Measurements from ENCODE around the gene FGF5. TPM values are rescaled to one million over a fixed set of nuclear protein-coding genes. Genes with fewer than 3 reads are reported as not detected.

The FGF5 gene
- total RNA-seq, 3 donors from 2014 or later (not counting 1 experiment from before 2014, with no cell fraction given), result 0.09 TPM; not detected in 1

DNA sequence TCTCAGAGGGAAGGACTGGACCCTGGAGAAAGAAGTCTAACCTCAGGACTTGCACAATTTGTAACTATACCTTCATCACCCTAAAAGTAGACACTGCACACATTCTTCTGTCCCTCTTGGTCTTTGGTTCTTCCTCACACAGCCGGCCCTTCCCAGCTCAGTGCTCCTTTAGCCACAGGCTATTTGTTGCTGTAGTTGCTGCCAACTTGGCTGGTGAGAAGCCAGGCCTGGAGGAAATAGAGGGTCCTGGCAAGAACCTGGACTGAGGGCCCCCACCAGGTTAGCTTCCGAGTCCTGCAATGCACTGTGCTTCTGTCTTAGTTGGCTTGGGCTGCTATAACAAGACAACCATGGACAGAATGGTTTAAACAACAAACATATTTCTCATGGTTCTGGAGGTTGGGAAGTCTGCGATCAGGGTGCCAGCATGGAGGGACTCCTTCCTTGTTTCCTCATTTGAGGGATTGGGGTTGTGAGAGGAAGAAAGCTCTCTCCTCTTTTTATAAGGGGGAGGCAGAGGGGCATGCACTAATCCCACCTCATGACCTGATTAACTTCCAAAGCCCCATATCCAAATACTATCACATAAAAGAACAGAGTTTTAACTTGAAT is 4.4 kb upstream of the FGF5 start:
- TF ChIP-seq, protein P1, sequence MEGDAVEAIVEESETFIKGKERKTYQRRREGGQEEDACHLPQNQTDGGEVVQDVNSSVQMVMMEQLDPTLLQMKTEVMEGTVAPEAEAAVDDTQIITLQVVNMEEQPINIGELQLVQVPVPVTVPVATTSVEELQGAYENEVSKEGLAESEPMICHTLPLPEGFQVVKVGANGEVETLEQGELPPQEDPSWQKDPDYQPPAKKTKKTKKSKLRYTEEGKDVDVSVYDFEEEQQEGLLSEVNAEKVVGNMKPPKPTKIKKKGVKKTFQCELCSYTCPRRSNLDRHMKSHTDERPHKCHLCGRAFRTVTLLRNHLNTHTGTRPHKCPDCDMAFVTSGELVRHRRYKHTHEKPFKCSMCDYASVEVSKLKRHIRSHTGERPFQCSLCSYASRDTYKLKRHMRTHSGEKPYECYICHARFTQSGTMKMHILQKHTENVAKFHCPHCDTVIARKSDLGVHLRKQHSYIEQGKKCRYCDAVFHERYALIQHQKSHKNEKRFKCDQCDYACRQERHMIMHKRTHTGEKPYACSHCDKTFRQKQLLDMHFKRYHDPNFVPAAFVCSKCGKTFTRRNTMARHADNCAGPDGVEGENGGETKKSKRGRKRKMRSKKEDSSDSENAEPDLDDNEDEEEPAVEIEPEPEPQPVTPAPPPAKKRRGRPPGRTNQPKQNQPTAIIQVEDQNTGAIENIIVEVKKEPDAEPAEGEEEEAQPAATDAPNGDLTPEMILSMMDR (IDR thresholded peaks at IDR 0.05), result no peak
- H3K27ac Mint-ChIP-seq, result no peak overlapping the region

GRCh38 chr4:80263541-80264351 is 2.7 kb upstream of the FGF5 start:
- Histone ChIP-seq H3K4me3 (ENCODE audit: low read length) (no peak overlapping the region), H3K27ac (ENCODE audit: low read length) (no peak overlapping the region), H3K27me3 (ENCODE audit: control insufficient read depth, insufficient read depth, low read length) (peaks cover 22% of the 10 kb centered on the region), H3K36me3 (ENCODE audit: control insufficient read depth, insufficient read depth, low read length) (no peaks in the 10 kb centered on the region), H3K9me3 (ENCODE audit: control insufficient read depth, insufficient read depth, low read length) (no peaks in the 10 kb centered on the region), H3K4me1 (ENCODE audit: control insufficient read depth, insufficient read depth, low read length) (peaks cover 17% of the 10 kb centered on the region)
- Mint-ChIP-seq H3K4me3 (no peak overlapping the region), H3K9me3 (no peaks in the 10 kb centered on the region), H3K36me3 (no peaks in the 10 kb centered on the region), H3K27me3 (ENCODE audit: low read depth in 2 of 2) (peaks cover 68 to 80% of the 10 kb centered on the region in 2 donors), H3K4me1 (peaks cover 0 to 12% of the 10 kb centered on the region in 2 donors), H3K27ac (no peak overlapping the region)
- ATAC-seq (no peak), DNase-seq (no peak)
- TF ChIP-seq, protein P1 (IDR thresholded peaks at IDR 0.05), result no peak
- WGBS (ENCODE audit: insufficient coverage), result 46% methylated on average over 36 of the region's 36 CpGs
- intact Hi-C loops (cut with micrococcal nuclease), result no loop called here

More for the DNA sequence above, 4.4 kb upstream of the FGF5 start:
- H3K9me3 ChIP-seq (ENCODE audit: control insufficient read depth, insufficient read depth, low read length), result no peaks in the 10 kb centered on the region
- ATAC-seq (no peak), DNase-seq (no peak)
- no peak overlapping the region for H3K27ac ChIP-seq (ENCODE audit: low read length)
- peaks cover 23% of the 10 kb centered on the region for H3K27me3 ChIP-seq (ENCODE audit: control insufficient read depth, insufficient read depth, low read length)
- intact Hi-C loops (cut with micrococcal nuclease), result no loop called here
- Mint-ChIP-seq H3K4me3 (no peak overlapping the region), H3K27me3 (ENCODE audit: low read depth in 2 of 2) (peaks cover 60 to 79% of the 10 kb centered on the region in 2 donors), H3K9me3 (no peaks in the 10 kb centered on the region), H3K36me3 (no peaks in the 10 kb centered on the region), H3K4me1 (peaks cover 0 to 12% of the 10 kb centered on the region in 2 donors)
- no peaks in the 10 kb centered on the region for H3K36me3 ChIP-seq (ENCODE audit: control insufficient read depth, insufficient read depth, low read length)
- H3K4me3 ChIP-seq (ENCODE audit: low read length), result no peak overlapping the region
- H3K4me1 ChIP-seq (ENCODE audit: control insufficient read depth, insufficient read depth, low read length), result peaks cover 16% of the 10 kb centered on the region
- WGBS (ENCODE audit: insufficient coverage), result 94% methylated on average over 2 of the region's 3 CpGs

GRCh38 chr4:80264352-80264647 is 2.2 kb upstream of the FGF5 start:
- no peak overlapping the region for H3K4me3 ChIP-seq (ENCODE audit: low read length)
- no peak for ATAC-seq
- H3K36me3 ChIP-seq (ENCODE audit: control insufficient read depth, insufficient read depth, low read length), result no peaks in the 10 kb centered on the region
- no peaks in the 10 kb centered on the region for H3K9me3 ChIP-seq (ENCODE audit: control insufficient read depth, insufficient read depth, low read length)
- H3K4me1 Mint-ChIP-seq, result peaks cover 0 to 12% of the 10 kb centered on the region in 2 donors
- H3K4me3 Mint-ChIP-seq, result no peak overlapping the region
- TF ChIP-seq, protein P1 (IDR thresholded peaks at IDR 0.05), result no peak
- no peaks in the 10 kb centered on the region for H3K36me3 Mint-ChIP-seq
- WGBS (ENCODE audit: insufficient coverage), result 18% methylated on average over 4 of the region's 4 CpGs
- H3K27ac Mint-ChIP-seq, result no peak overlapping the region
- H3K4me1 ChIP-seq (ENCODE audit: control insufficient read depth, insufficient read depth, low read length), result peaks cover 17% of the 10 kb centered on the region
- no peaks in the 10 kb centered on the region for H3K9me3 Mint-ChIP-seq
- no peak overlapping the region for H3K27ac ChIP-seq (ENCODE audit: low read length)
- H3K27me3 ChIP-seq (ENCODE audit: control insufficient read depth, insufficient read depth, low read length), result peaks cover 22% of the 10 kb centered on the region
- DNase-seq, result no peak
- peaks cover 70 to 82% of the 10 kb centered on the region in 2 donors for H3K27me3 Mint-ChIP-seq (ENCODE audit: low read depth in 2 of 2)
- intact Hi-C loops (cut with micrococcal nuclease), result no loop called here
